Measurements from ENCODE around the gene RPS15. TPM values are rescaled to one million over a fixed set of nuclear protein-coding genes. Genes with fewer than 3 reads are reported as not detected.

RPS15 gene
- total RNA-seq, 4 donors from 2014 or later: 4,239 to 4,988 (median 4,337) TPM

- Histone ChIP-seq H3K4me1 (no peaks in the 10 kb centered on the region), H3K36me3 (peaks cover 6 to 94% (median 28%) of the 10 kb centered on the region in 3 donors), H3K27me3 (no peaks in the 10 kb centered on the region), H3K4me3 (no peak overlapping the region), H3K9me3 (no peaks in the 10 kb centered on the region), H3K27ac (no peak overlapping the region)
- TF ChIP-seq EP300 (IDR thresholded peaks at IDR 0.05): no peak
- no peak for TF ChIP-seq CTCF (IDR thresholded peaks at IDR 0.05)
- no peak for TF ChIP-seq POLR2A (IDR thresholded peaks at IDR 0.05)
- DNase-seq (ENCODE audit: low spot score in 2 of 2): no peak
- 81 to 91% methylated on average over 22 to 24 of the region's 24 CpGs for WGBS, 2 donors
Observed at GRCh38 chr19:1431759-1432506, 6.3 kb upstream of the RPS15 start.

GRCh38 chr19:1432507-1432887 is 5.7 kb upstream of the RPS15 start:
- Histone ChIP-seq H3K27ac (no peak overlapping the region), H3K4me1 (peaks cover 0 to under 1% (median 0%) of the 10 kb centered on the region in 4 donors), H3K4me3 (no peak overlapping the region), H3K36me3 (peaks cover 6 to 89% (median 28%) of the 10 kb centered on the region in 3 donors), H3K9me3 (no peaks in the 10 kb centered on the region), H3K27me3 (no peaks in the 10 kb centered on the region)
- no peak for DNase-seq (ENCODE audit: low spot score in 2 of 2)
- WGBS, 2 donors: 92 to 94% methylated on average over 16 of the region's 16 CpGs
- TF ChIP-seq CTCF (IDR thresholded peaks at IDR 0.05) (no peak), POLR2A (IDR thresholded peaks at IDR 0.05) (no peak), EP300 (IDR thresholded peaks at IDR 0.05) (no peak)

- Histone ChIP-seq H3K36me3 (peaks cover 6 to 80% (median 28%) of the 10 kb centered on the region in 3 donors), H3K27ac (peak overlapping the region in 1 of 4 donors; percentile 0)
- no peak for DNase-seq (ENCODE audit: low spot score in 2 of 2)
Observed at GRCh38 chr19:1433119-1434039, 4.8 kb upstream of the RPS15 start.

GRCh38 chr19:1434040-1434366 is 4.2 kb upstream of the RPS15 start:
- H3K4me3 ChIP-seq: no peak overlapping the region
- DNase-seq (ENCODE audit: low spot score in 2 of 2): no peak
- no peaks in the 10 kb centered on the region for H3K9me3 ChIP-seq
- TF ChIP-seq POLR2A (IDR thresholded peaks at IDR 0.05) (no peak), EP300 (IDR thresholded peaks at IDR 0.05) (no peak), CTCF (IDR thresholded peaks at IDR 0.05) (no peak)
- peaks cover 0 to 6% (median 5%) of the 10 kb centered on the region in 4 donors for H3K4me1 ChIP-seq
- no peak overlapping the region for H3K27ac ChIP-seq
- H3K27me3 ChIP-seq: no peaks in the 10 kb centered on the region
- 89 to 90% methylated on average over 13 to 17 of the region's 17 CpGs for WGBS, 2 donors
- peaks cover 6 to 74% (median 26%) of the 10 kb centered on the region in 3 donors for H3K36me3 ChIP-seq

More at GRCh38 chr19:1433119-1434039, 4.8 kb upstream of the RPS15 start:
- no peaks in the 10 kb centered on the region for H3K9me3 ChIP-seq
- H3K4me3 ChIP-seq: no peak overlapping the region
- no peaks in the 10 kb centered on the region for H3K27me3 ChIP-seq
- H3K4me1 ChIP-seq: peaks cover 0 to 5% (median 2%) of the 10 kb centered on the region in 4 donors
- TF ChIP-seq POLR2A (IDR thresholded peaks at IDR 0.05) (no peak), EP300 (IDR thresholded peaks at IDR 0.05) (no peak), CTCF (IDR thresholded peaks at IDR 0.05) (no peak)
- WGBS, 2 donors: 85% methylated on average over 31 to 33 of the region's 47 CpGs

Data from tibial nerve (tissue), 4 donors.